ENCODE results near the gene DIP2C. TPM values are rescaled to one million over a fixed set of nuclear protein-coding genes. Genes with fewer than 3 reads are reported as not detected.
"Not testable (repeated sequence)": the region's sequence is repeated elsewhere in the genome, so short reads cannot be mapped to it uniquely, and the experiment has no call there.

The DIP2C gene
- total RNA-seq, 2 donors from 2014 or later = 12.3 to 41.8 TPM

- Histone ChIP-seq H3K36me3 (no peaks in the 10 kb centered on the region), H3K9me3 (no peaks in the 10 kb centered on the region), H3K4me3 (no peak overlapping the region), H3K4me1 (replicated peaks) (peaks cover 2% of the 10 kb centered on the region), H3K27me3 (replicated peaks; ENCODE audit: insufficient read depth) (no peaks in the 10 kb centered on the region), H3K27ac (no peak overlapping the region)
- TF ChIP-seq POLR2A (IDR thresholded peaks at IDR 0.05) (no peak), CTCF (IDR thresholded peaks at IDR 0.05) (no peak), POLR2AphosphoS5 (IDR thresholded peaks at IDR 0.05) (no peak)
- DNase-seq (ENCODE audit: low spot score) = no peak
- intact Hi-C loops (cut with DNase I) = no loop called here
- 73% methylated on average over 2 of the region's 2 CpGs for WGBS
Observed at GRCh38 chr10:712575-712974, 23.1 kb upstream of the DIP2C start.

- Histone ChIP-seq H3K27ac (no peak overlapping the region), H3K4me3 (no peak overlapping the region), H3K4me1 (replicated peaks) (peaks cover 2% of the 10 kb centered on the region), H3K36me3 (no peaks in the 10 kb centered on the region), H3K9me3 (no peaks in the 10 kb centered on the region), H3K27me3 (replicated peaks; ENCODE audit: insufficient read depth) (no peaks in the 10 kb centered on the region)
- no peak for DNase-seq (ENCODE audit: low spot score)
- WGBS = 84% methylated on average over 5 of the region's 5 CpGs
- intact Hi-C loops (cut with DNase I) = no loop called here
- no peak for TF ChIP-seq POLR2A (IDR thresholded peaks at IDR 0.05)
- no peak for TF ChIP-seq POLR2AphosphoS5 (IDR thresholded peaks at IDR 0.05)
- no peak for TF ChIP-seq CTCF (IDR thresholded peaks at IDR 0.05)
Observed at GRCh38 chr10:712089-712488, 22.6 kb upstream of the DIP2C start.

- Histone ChIP-seq H3K9me3 (no peaks in the 10 kb centered on the region), H3K4me3 (no peak overlapping the region), H3K36me3 (no peaks in the 10 kb centered on the region), H3K27me3 (replicated peaks; ENCODE audit: insufficient read depth) (no peaks in the 10 kb centered on the region), H3K27ac (no peak overlapping the region), H3K4me1 (replicated peaks) (peaks cover 2% of the 10 kb centered on the region)
- DNase-seq (ENCODE audit: low spot score) = no peak
- intact Hi-C loops (cut with DNase I) = no loop called here
- TF ChIP-seq POLR2A (IDR thresholded peaks at IDR 0.05) (no peak), POLR2AphosphoS5 (IDR thresholded peaks at IDR 0.05) (no peak), CTCF (IDR thresholded peaks at IDR 0.05) (no peak)
- WGBS = 70% methylated on average over 1 of the region's 1 CpG
Observed at GRCh38 chr10:707861-708260, 18.4 kb upstream of the DIP2C start.

GRCh38 chr10:707456-707855 is 18.0 kb upstream of the DIP2C start:
- Histone ChIP-seq H3K9me3 (no peaks in the 10 kb centered on the region), H3K36me3 (no peaks in the 10 kb centered on the region), H3K27ac (no peak overlapping the region), H3K27me3 (replicated peaks; ENCODE audit: insufficient read depth) (no peaks in the 10 kb centered on the region), H3K4me1 (replicated peaks) (no peaks in the 10 kb centered on the region), H3K4me3 (no peak overlapping the region)
- TF ChIP-seq CTCF (IDR thresholded peaks at IDR 0.05) = no peak
- no peak for TF ChIP-seq POLR2AphosphoS5 (IDR thresholded peaks at IDR 0.05)
- TF ChIP-seq POLR2A (IDR thresholded peaks at IDR 0.05) = no peak
- DNase-seq (ENCODE audit: low spot score) = no peak
- intact Hi-C loops (cut with DNase I) = no loop called here
- WGBS = 90% methylated on average over 1 of the region's 1 CpG

- Histone ChIP-seq H3K36me3 (no peaks in the 10 kb centered on the region), H3K27me3 (replicated peaks; ENCODE audit: insufficient read depth) (no peaks in the 10 kb centered on the region), H3K27ac (no peak overlapping the region), H3K4me3 (no peak overlapping the region), H3K9me3 (no peaks in the 10 kb centered on the region), H3K4me1 (replicated peaks) (no peaks in the 10 kb centered on the region)
- intact Hi-C loops (cut with DNase I) = no loop called here
- no peak for DNase-seq (ENCODE audit: low spot score)
- WGBS = 96% methylated on average over 1 of the region's 1 CpG
- TF ChIP-seq POLR2AphosphoS5 (IDR thresholded peaks at IDR 0.05) (no peak), CTCF (IDR thresholded peaks at IDR 0.05) (no peak), POLR2A (IDR thresholded peaks at IDR 0.05) (no peak)
Observed at GRCh38 chr10:703118-703517, 13.7 kb upstream of the DIP2C start.

- WGBS = 93% methylated on average over 6 of the region's 6 CpGs
- H3K4me1 ChIP-seq (replicated peaks); intact Hi-C loops (cut with DNase I); H3K9me3 ChIP-seq; H3K4me3 ChIP-seq; H3K36me3 ChIP-seq; H3K27me3 ChIP-seq (replicated peaks; ENCODE audit: insufficient read depth); DNase-seq (ENCODE audit: low spot score); H3K27ac ChIP-seq: not testable (repeated sequence)
Observed at GRCh38 chr10:700183-700582, 10.7 kb upstream of the DIP2C start.

All from prostate gland (tissue), 2 donors.